Psoas muscle (tissue), 8 donors: Measurements from ENCODE around the gene RAB4B. TPM values are rescaled to one million over a fixed set of nuclear protein-coding genes. Genes with fewer than 3 reads are reported as not detected.
"Not testable (repeated sequence)": the region's sequence is repeated elsewhere in the genome, so short reads cannot be mapped to it uniquely, and the experiment has no call there.

Source experiments
- ATAC-seq, 4 donors: fragments of 200-7000 bp; cut with Tn5 transposase; one replicate each; pipeline ENCODE4 v1.9.1; 2020; ENCODE audit warnings: moderate library complexity in 3 of 4, mild to moderate bottlenecking in 2 of 4
- DNase-seq, 2 donors: peaks; one replicate each; pipeline ENCODE4 v3.0.0-alpha.2; 2020
- H3K27ac ChIP-seq: fragments of 200-600 bp; one replicate; pipeline ENCODE4 v1.8.0; 2022
- H3K27me3 ChIP-seq, 3 donors: fragments of 200-600 bp in 1 of 3; one replicate each; pipeline versions ENCODE4 v1.6.1 to v1.8.0; 2013 to 2022; ENCODE audit warnings: low read length in 2 of 3, mild to moderate bottlenecking in 2 of 3, moderate library complexity in 1 of 3; ENCODE audit not compliant: insufficient read depth in 3 of 3
- H3K36me3 ChIP-seq, 2 donors: fragments of 200-600 bp in 1 of 2; one replicate each; pipeline versions ENCODE4 v1.6.1 to v1.8.0; 2013 to 2022; ENCODE audit warnings: low read depth in 1 of 2, mild to moderate bottlenecking in 1 of 2, moderate library complexity in 1 of 2; ENCODE audit not compliant: insufficient read depth in 1 of 2
- H3K4me1 ChIP-seq: fragments of 200-600 bp; one replicate; pipeline ENCODE4 v1.8.0; 2022
- H3K4me3 ChIP-seq: fragments of 200-600 bp; one replicate; pipeline ENCODE4 v1.8.0; 2022; ENCODE audit warnings: mild to moderate bottlenecking
- H3K9me3 ChIP-seq: fragments of 200-600 bp; one replicate; pipeline ENCODE4 v1.8.0; 2022
- CTCF ChIP-seq: fragments of 200-600 bp; IDR thresholded peaks from one replicate; pipeline ENCODE4 v1.8.0; 2022; ENCODE audit warnings: antibody characterized with exemption
- WGBS, 3 donors: extraction: QIAGEN DNeasy Blood & Tissue Kit; methylation state at CpG; one replicate each; pipeline versions ENCODE4 v1.1.6 to v1.1.7; 2013; 5-methylcytosine and 5-hydroxymethylcytosine counted together
- intact Hi-C, 2 donors: fragments of 100-400 bp; cut with DNase I; formaldehyde crosslinking; loops; one replicate each; pipeline versions ENCODE4 v1.11.0 to v1.14.2; 2022
- polyA plus RNA-seq, 3 donors: library from polyadenylated mRNA; stranded (reverse); fragments of 200-250 nt; gene quantifications; one replicate each; pipeline ENCODE4 v1.2.3, GENCODE V29; 2013
- total RNA-seq, 4 donors: library from RNA; stranded (reverse); fragmentation: NEBNext Ultra II Directional in 2 of 4; extraction: Animal tissue kit (Norgen Biotek cat#: 25700) in 2 of 4; gene quantifications; one replicate each; pipeline versions ENCODE4 v1.2.1 to v1.2.4, GENCODE V29; 2021 to 2023
- donor health status: healthy with polysubstance abuse.
- donor health status: DM: no; HTN: no; CAD: no; lungs with moderate emphysema.
- donor health status: Bipolar disorder and iron deficiency.
- donor health status: healthy.
- donor health status: DM: yes; HTN: yes; CAD: no.
- donor health status: DM: no; HTN: no; CAD: no.
- donor health status: DM: no; HTN: no; CAD: no.
- donor health status: DM: yes; HTN: yes; CAD: no.

Gene RAB4B
- total and polyA plus RNA-seq, 7 donors = 8.2 to 28.7 (median 14.5) TPM

- intact Hi-C loops = no loop called here
- peaks cover 12% of the 10 kb centered on the region for H3K4me1 ChIP-seq
- H3K27me3 ChIP-seq = no peaks in the 10 kb centered on the region
- no peak for DNase-seq
- no peak overlapping the region for H3K4me3 ChIP-seq
- peaks cover 0 to 17% of the 10 kb centered on the region in 2 donors for H3K36me3 ChIP-seq
- 96 to 99% (median 97%) methylated on average over 7 of the region's 7 CpGs for WGBS, 3 donors
- ATAC-seq = no peak
- no peak for TF ChIP-seq CTCF
- no peaks in the 10 kb centered on the region for H3K9me3 ChIP-seq
- no peak overlapping the region for H3K27ac ChIP-seq
These were observed 3.1 kb downstream of the RAB4B start for GRCh38 chr19:40781140-40781539.

DNA sequence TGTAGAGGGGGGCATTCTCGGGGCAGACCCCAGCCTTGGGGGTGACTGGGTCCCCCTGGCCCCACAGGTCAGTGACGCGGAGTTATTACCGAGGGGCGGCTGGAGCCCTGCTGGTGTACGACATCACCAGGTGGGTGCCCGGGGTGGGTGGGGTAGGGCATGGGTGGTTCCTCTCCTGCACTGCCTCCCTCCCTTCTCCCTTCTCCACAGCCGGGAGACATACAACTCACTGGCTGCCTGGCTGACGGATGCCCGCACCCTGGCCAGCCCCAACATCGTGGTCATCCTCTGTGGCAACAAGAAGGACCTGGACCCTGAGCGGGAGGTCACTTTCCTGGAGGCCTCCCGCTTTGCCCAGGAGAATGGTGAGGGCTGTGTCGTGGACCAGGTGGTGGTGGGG, 5.7 kb downstream of the RAB4B start:
- H3K36me3 ChIP-seq = peaks cover 0 to 23% of the 10 kb centered on the region in 2 donors
- intact Hi-C loops = no loop called here
- WGBS, 3 donors = 91% methylated on average over 14 of the region's 14 CpGs
- H3K9me3 ChIP-seq = no peaks in the 10 kb centered on the region
- H3K4me1 ChIP-seq = peaks cover 4% of the 10 kb centered on the region
- H3K4me3 ChIP-seq = no peak overlapping the region
- DNase-seq (no peak), ATAC-seq (peak in 1 of 4 donors; percentile 13)
- no peaks in the 10 kb centered on the region for H3K27me3 ChIP-seq
- H3K27ac ChIP-seq = no peak overlapping the region
- TF ChIP-seq CTCF = no peak

DNA sequence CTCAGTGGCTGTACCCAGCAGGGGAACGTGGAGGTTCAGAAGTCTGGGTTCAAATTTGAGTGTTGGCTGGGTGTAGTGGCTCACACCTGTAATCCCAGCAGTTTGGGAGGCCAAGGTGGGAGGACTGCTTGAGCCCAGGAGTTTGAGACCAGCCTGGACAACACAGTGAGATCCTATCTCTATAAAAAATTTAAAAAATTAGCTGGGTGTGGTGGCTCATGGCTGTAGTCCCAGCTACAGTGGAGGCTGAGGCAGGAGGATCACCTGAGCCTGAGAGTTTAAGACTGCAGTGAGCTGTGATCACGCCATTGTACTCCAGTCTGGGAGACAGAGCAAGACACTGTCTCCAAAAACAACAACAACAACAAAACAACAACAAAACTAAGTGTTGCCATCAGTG, 6.1 kb downstream of the RAB4B start:
- intact Hi-C loops, H3K27ac ChIP-seq, H3K4me1 ChIP-seq, H3K27me3 ChIP-seq, H3K9me3 ChIP-seq, H3K4me3 ChIP-seq, ATAC-seq, DNase-seq: not testable (repeated sequence)
- H3K36me3 ChIP-seq = peaks cover 0 to 23% of the 10 kb centered on the region in 2 donors
- 90 to 97% (median 94%) methylated on average over 2 of the region's 2 CpGs for WGBS, 3 donors

DNA sequence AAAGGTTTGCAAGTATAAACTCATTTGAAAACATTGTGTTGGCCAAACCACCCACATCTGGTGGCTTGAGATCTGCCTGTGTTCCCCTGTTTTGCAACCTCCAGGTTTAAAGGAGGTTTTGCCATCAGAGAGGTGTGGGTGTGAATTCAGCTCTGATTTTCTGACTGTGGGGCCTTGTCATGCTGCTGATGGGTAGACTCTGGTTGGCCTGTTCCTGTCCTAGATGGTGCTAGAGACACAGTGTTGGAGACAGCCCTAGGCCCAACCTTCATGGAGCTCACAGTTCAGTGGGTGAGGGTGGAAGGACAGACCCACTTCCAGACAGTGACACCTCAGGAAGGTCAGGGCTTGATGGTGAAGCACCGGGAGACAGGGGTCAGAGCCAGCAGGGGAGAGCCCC, 7.5 kb downstream of the RAB4B start:
- ATAC-seq (no peak), DNase-seq (no peak)
- no peaks in the 10 kb centered on the region for H3K27me3 ChIP-seq
- H3K36me3 ChIP-seq = peaks cover 0 to 28% of the 10 kb centered on the region in 2 donors
- H3K9me3 ChIP-seq = no peaks in the 10 kb centered on the region
- intact Hi-C loops = no loop called here
- H3K27ac ChIP-seq = no peak overlapping the region
- TF ChIP-seq CTCF = no peak
- no peaks in the 10 kb centered on the region for H3K4me1 ChIP-seq
- 57 to 67% (median 65%) methylated on average over 1 of the region's 1 CpG for WGBS, 3 donors
- H3K4me3 ChIP-seq = no peak overlapping the region

DNA sequence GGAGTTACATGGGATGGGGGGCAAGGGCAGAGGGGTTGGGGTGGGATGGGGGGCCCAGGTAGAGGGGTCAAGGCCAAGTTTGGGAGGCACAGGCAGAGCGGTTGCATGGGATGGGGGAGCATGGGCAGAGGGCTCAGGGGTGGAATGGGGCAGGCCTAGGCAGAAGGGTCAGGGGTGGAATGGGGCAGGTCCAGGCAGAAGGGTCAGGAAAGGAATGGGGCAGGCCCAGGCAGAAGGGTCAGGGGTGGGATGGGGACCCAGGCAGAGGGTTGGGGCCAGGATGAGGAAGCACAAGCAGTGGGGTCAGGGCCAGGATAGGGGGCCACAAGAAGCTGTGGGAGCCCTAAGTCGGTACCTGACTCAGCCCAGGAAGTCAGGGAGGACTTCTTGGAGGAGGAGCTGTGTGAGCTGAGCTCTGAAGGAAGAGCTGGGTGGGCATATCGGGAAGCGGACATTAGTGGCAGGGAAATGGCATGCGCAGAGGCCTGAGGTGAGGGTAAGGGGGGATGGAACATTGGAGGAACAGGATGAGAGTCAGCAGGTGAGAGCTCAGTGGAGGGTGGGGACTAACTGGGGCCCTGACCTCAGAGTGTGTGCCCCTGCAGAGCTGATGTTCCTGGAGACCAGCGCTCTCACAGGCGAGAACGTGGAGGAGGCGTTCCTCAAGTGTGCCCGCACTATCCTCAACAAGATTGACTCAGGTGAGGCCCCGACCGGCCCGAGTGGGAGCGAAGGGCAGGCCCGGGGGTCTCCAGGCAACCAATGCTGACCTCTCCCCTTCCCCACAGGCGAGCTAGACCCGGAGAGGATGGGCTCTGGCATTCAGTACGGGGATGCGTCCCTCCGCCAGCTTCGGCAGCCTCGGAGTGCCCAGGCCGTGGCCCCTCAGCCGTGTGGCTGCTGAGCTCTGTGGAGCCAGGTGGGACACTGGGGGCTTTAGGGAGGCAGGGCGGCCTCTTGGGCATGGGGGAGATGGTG, 8.3 kb downstream of the RAB4B start:
- Histone ChIP-seq H3K9me3 (no peaks in the 10 kb centered on the region), H3K27me3 (no peaks in the 10 kb centered on the region), H3K36me3 (peaks cover 0 to 28% of the 10 kb centered on the region in 2 donors), H3K4me1 (no peaks in the 10 kb centered on the region), H3K4me3 (no peak overlapping the region), H3K27ac (no peak overlapping the region)
- intact Hi-C loops = no loop called here
- WGBS, 3 donors = 89 to 92% (median 91%) methylated on average over 23 to 25 of the region's 25 CpGs
- ATAC-seq (no peak), DNase-seq (no peak)
- TF ChIP-seq CTCF = no peak
